ENCODE results near the gene TRPC3. TPM values are rescaled to one million over a fixed set of nuclear protein-coding genes. Genes with fewer than 3 reads are reported as not detected.

The TRPC3 gene
- total and polyA plus RNA-seq, 2 of the 8 experiments (the other 6 are each of a cell fraction or from before 2014, with no cell fraction given): 0.37 to 0.41 TPM

DNA sequence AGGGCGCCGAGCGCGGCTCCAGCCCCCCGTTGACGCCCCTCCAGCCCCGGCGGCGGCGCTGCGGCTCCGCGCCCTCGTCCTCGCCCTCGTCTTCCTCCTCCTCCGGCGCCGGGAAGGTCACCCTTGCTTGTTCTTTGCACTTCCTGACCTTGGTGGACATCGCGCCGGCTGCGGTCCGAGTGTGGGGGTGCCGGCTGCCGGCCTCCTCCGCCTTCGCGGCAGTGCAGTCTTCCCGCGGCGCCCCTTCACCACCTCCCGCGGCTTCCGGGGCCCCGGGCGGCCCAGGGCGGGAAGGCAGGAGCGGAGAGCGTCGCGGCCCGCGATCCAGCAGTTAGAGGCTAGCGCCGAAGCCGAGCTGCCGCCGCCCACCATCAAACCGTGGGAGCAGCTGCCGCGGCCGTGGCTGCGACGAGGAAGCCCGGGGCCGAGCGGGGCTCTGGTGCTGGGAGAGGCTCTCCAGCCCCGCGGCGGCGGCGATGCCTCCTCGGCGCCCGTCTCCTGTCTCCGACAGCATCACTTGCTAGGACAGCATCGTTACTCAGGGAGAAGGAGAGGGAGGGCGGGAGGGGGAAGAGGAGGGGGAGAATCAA, at the start of gene TRPC3 (continued):
- no peak for TF ChIP-seq CEBPB (IDR thresholded peaks at IDR 0.05; ENCODE audit: low read depth, low read length)
- no peak for TF ChIP-seq BCL11A (IDR thresholded peaks at IDR 0.05; ENCODE audit: low read depth in 2 of 2, low read length in 2 of 2)
- TF ChIP-seq SUZ12 (IDR thresholded peaks at IDR 0.05; ENCODE audit: low read length): peak; percentile 70
- 0 out of 2 replicates have a peak, but pooled peaks have one; percentile 27 for TF ChIP-seq MAX (IDR thresholded peaks at IDR 0.05)
- TF ChIP-seq SIN3A (conservative IDR thresholded peaks at IDR 0.05 in 1 of 2, IDR thresholded peaks at IDR 0.05 in 1 of 2; ENCODE audit: low read depth in 1 of 2, low read length in 2 of 2): no peak
- no peak for TF ChIP-seq SAP30 (IDR thresholded peaks at IDR 0.05; ENCODE audit: insufficient read depth, insufficient replicate concordance, low read length)
- TF ChIP-seq CHD7 (IDR thresholded peaks at IDR 0.05; ENCODE audit: insufficient replicate concordance, low read length): no peak
- peak; percentile 46 for TF ChIP-seq ASH2L (IDR thresholded peaks at IDR 0.05; ENCODE audit: low read length)
- TF ChIP-seq, protein P1, sequence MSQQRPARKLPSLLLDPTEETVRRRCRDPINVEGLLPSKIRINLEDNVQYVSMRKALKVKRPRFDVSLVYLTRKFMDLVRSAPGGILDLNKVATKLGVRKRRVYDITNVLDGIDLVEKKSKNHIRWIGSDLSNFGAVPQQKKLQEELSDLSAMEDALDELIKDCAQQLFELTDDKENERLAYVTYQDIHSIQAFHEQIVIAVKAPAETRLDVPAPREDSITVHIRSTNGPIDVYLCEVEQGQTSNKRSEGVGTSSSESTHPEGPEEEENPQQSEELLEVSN (IDR thresholded peaks at IDR 0.05): peak; percentile 81
